ENCODE data around the gene TBC1D5.

DNA sequence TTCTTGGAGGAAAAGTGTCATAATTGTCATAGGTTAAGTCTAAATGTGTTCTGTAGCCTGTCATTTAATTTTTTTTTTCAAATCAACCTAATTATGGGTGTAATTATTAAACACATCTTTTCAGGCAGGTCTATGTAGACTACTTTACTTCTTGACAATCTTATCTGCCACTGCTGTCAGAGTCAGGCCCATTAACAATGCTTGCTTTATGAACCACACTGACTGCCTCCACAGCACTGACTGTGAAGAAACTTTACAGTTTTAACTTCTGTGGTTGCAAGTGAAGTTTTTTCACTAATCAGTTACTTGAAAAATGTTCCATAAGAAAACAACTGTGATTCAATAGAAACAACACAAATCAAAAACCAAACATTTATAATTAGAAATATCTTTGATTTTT is 449.9 kb downstream of the TBC1D5 start:
- TF ChIP-seq, protein P1, sequence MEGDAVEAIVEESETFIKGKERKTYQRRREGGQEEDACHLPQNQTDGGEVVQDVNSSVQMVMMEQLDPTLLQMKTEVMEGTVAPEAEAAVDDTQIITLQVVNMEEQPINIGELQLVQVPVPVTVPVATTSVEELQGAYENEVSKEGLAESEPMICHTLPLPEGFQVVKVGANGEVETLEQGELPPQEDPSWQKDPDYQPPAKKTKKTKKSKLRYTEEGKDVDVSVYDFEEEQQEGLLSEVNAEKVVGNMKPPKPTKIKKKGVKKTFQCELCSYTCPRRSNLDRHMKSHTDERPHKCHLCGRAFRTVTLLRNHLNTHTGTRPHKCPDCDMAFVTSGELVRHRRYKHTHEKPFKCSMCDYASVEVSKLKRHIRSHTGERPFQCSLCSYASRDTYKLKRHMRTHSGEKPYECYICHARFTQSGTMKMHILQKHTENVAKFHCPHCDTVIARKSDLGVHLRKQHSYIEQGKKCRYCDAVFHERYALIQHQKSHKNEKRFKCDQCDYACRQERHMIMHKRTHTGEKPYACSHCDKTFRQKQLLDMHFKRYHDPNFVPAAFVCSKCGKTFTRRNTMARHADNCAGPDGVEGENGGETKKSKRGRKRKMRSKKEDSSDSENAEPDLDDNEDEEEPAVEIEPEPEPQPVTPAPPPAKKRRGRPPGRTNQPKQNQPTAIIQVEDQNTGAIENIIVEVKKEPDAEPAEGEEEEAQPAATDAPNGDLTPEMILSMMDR (IDR thresholded peaks at IDR 0.05), result no peak
- no peak for TF ChIP-seq POLR2AphosphoS5 (IDR thresholded peaks at IDR 0.05; ENCODE audit: low read depth, low read length)
- TF ChIP-seq SIN3A (IDR thresholded peaks at IDR 0.05; ENCODE audit: borderline replicate concordance, insufficient read depth, low read depth, low read length), result no peak
- TF ChIP-seq, protein P2, sequence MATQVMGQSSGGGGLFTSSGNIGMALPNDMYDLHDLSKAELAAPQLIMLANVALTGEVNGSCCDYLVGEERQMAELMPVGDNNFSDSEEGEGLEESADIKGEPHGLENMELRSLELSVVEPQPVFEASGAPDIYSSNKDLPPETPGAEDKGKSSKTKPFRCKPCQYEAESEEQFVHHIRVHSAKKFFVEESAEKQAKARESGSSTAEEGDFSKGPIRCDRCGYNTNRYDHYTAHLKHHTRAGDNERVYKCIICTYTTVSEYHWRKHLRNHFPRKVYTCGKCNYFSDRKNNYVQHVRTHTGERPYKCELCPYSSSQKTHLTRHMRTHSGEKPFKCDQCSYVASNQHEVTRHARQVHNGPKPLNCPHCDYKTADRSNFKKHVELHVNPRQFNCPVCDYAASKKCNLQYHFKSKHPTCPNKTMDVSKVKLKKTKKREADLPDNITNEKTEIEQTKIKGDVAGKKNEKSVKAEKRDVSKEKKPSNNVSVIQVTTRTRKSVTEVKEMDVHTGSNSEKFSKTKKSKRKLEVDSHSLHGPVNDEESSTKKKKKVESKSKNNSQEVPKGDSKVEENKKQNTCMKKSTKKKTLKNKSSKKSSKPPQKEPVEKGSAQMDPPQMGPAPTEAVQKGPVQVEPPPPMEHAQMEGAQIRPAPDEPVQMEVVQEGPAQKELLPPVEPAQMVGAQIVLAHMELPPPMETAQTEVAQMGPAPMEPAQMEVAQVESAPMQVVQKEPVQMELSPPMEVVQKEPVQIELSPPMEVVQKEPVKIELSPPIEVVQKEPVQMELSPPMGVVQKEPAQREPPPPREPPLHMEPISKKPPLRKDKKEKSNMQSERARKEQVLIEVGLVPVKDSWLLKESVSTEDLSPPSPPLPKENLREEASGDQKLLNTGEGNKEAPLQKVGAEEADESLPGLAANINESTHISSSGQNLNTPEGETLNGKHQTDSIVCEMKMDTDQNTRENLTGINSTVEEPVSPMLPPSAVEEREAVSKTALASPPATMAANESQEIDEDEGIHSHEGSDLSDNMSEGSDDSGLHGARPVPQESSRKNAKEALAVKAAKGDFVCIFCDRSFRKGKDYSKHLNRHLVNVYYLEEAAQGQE (IDR thresholded peaks at IDR 0.05; ENCODE audit: insufficient read depth in 1 of 2, low read depth in 2 of 2, low read length in 1 of 2), result no peak

All from Panc1 (cell line).